WTC11 (cell line): ENCODE data around the gene EXD3.

Source experiments
- ZSCAN18 ChIP-seq: fragments of 250-450 bp; sonication (Bioruptor Pico); IDR thresholded peaks from 2 replicates; pipeline ENCODE4 v2.1.2; 2022; ENCODE audit warnings: mild to moderate bottlenecking, moderate library complexity
- TF ChIP-seq, protein P1 (sequence below): fragments of 200-600 bp; IDR thresholded peaks from 2 replicates; pipeline ENCODE4 v1.8.0; 2022; ENCODE audit warnings: antibody characterized with exemption

DNA sequence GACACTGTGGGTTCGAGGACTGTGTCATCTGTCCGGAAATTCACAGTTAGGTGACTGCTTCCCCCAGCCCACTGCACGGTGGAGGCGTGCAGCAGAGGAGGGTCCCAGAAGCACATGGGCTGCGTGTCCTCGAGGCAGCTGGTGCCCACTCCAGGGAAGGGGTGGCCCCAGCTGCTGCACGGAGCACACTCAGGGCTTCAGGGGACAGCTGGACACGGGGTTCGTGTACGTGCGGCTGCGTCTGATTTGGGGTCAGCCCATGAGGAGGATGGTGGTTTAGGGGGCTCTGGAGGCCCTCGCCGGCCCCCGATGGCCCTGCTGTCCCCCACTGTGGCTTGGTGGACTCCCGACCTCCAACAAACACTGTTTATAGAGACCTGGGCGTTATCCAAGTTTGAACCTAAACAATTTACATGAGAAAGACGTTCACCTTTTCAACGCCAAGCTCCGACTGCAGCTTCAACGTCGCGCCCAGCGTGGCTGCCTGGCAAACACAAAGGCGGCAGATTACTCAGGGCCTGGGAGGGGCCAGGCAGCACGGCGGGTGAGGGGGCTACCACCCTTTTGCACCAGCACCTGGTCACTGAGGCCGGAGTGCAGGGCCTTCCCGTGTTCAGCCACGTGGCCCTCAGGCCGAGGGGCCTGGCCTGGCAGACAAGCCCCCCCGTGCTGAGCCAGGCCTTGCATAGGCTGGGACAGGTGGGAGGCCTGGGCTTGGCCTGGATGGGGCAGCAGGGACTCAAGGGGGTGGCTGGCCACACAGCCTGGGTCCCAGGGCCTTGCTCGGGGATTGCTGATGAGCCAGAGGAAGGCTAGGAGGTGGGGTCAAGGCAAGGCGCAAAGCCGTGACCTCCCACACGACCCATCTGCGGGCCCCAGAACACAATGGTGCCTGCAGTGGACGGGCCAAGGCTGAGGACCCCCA lies 55.2 kb downstream of the EXD3 start:
- TF ChIP-seq, protein P1, sequence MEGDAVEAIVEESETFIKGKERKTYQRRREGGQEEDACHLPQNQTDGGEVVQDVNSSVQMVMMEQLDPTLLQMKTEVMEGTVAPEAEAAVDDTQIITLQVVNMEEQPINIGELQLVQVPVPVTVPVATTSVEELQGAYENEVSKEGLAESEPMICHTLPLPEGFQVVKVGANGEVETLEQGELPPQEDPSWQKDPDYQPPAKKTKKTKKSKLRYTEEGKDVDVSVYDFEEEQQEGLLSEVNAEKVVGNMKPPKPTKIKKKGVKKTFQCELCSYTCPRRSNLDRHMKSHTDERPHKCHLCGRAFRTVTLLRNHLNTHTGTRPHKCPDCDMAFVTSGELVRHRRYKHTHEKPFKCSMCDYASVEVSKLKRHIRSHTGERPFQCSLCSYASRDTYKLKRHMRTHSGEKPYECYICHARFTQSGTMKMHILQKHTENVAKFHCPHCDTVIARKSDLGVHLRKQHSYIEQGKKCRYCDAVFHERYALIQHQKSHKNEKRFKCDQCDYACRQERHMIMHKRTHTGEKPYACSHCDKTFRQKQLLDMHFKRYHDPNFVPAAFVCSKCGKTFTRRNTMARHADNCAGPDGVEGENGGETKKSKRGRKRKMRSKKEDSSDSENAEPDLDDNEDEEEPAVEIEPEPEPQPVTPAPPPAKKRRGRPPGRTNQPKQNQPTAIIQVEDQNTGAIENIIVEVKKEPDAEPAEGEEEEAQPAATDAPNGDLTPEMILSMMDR = no peak
- TF ChIP-seq ZSCAN18 (CRISPR knock-in tag) = no peak
